Caco-2 (cell line): ENCODE data around the gene KIR3DL1. TPM values are rescaled to one million over a fixed set of nuclear protein-coding genes. Genes with fewer than 3 reads are reported as not detected.
"Not testable (repeated sequence)": the region's sequence is repeated elsewhere in the genome, so short reads cannot be mapped to it uniquely, and the experiment has no call there.

Experiments
- Bru-seq: library from RNA; stranded (reverse); fragments of 400-500 nt; gene quantifications from one replicate; lab custom pipeline; 2021; lab: Mats Ljungman, UMichigan
- BruChase-seq, 2 experiments: library from RNA; stranded (reverse); fragments of 400-500 nt; gene quantifications; one replicate each; lab custom pipeline; 2021; lab: Mats Ljungman, UMichigan
- BruUV-seq: library from RNA; stranded (reverse); fragments of 400-500 nt; replicated peaks from 2 replicates; lab custom pipeline; 2021; lab: Mats Ljungman, UMichigan
- CTCF ChIA-PET: fragments of 300-600 bp; sonication (Branson Sonifier 250); formaldehyde crosslinking; loops from one replicate; lab custom pipeline; 2022; ENCODE audit warnings: antibody characterized with exemption; lab: Charles Lee
- POLR2A ChIA-PET: fragments of 300-600 bp; sonication (Branson Sonifier 250); formaldehyde crosslinking; loops from one replicate; lab custom pipeline; 2022; ENCODE audit warnings: antibody characterized with exemption; lab: Charles Lee
- DNase-seq, 2 experiments: peaks; one replicate each; pipeline versions ENCODE4 v3.0.0 to v3.0.0-alpha.2; 2020 to 2022
- H3K27me3 ChIP-seq: replicated peaks from 2 replicates; pipeline ENCODE4 v1.6.0; 2011; ENCODE audit warnings: low read length; ENCODE audit not compliant: control insufficient read depth, insufficient read depth
- H3K36me3 ChIP-seq: 2 replicates; pipeline ENCODE4 v1.5.1; 2011; ENCODE audit warnings: low read length; ENCODE audit not compliant: control insufficient read depth, insufficient read depth
- H3K4me1 ChIP-seq: fragments of 250-450 bp; sonication (Bioruptor Pico); 2 replicates; pipeline ENCODE4 v1.5.1; 2020; ENCODE audit warnings: mild to moderate bottlenecking
- H3K4me3 ChIP-seq: 2 replicates; pipeline ENCODE4 v1.5.1; 2011; ENCODE audit warnings: low read depth, mild to moderate bottlenecking, control low read depth, low read length
- H3K9me3 ChIP-seq: fragments of 250-450 bp; sonication (Bioruptor Pico); 2 replicates; pipeline ENCODE4 v1.5.1; 2020; ENCODE audit warnings: mild to moderate bottlenecking, moderate library complexity
- H3K27ac Mint-ChIP-seq: one replicate; pipeline ENCODE4 v1.8.0; 2022; ENCODE audit warnings: mixed read lengths; ENCODE audit not compliant: unreplicated experiment
- H3K27me3 Mint-ChIP-seq: one replicate; pipeline ENCODE4 v1.8.0; 2022; ENCODE audit warnings: mixed read lengths; ENCODE audit not compliant: insufficient read depth, unreplicated experiment
- H3K36me3 Mint-ChIP-seq: one replicate; pipeline ENCODE4 v1.8.0; 2022; ENCODE audit warnings: mild to moderate bottlenecking, mixed read lengths; ENCODE audit not compliant: insufficient read depth, unreplicated experiment
- H3K4me1 Mint-ChIP-seq: one replicate; pipeline ENCODE4 v1.8.0; 2022; ENCODE audit warnings: low read depth, mixed read lengths; ENCODE audit not compliant: unreplicated experiment
- H3K4me3 Mint-ChIP-seq: one replicate; pipeline ENCODE4 v1.8.0; 2022; ENCODE audit warnings: mild to moderate bottlenecking, moderate library complexity, mixed read lengths; ENCODE audit not compliant: unreplicated experiment
- H3K9me3 Mint-ChIP-seq: one replicate; pipeline ENCODE4 v1.8.0; 2022; ENCODE audit warnings: mixed read lengths; ENCODE audit not compliant: unreplicated experiment
- intact Hi-C: fragments of 100-400 bp; cut with micrococcal nuclease; formaldehyde crosslinking; loops from one replicate; pipeline ENCODE4 v1.10.0; 2022; ENCODE audit not compliant: unreplicated experiment
- long read RNA-seq: library from polyadenylated mRNA; stranded (forward); transcript quantifications from one replicate; pipeline ENCODE4 v2.0.0, GENCODE V29; 2022
- total RNA-seq: library from RNA; stranded (reverse); gene quantifications from 2 replicates; pipeline ENCODE4 v1.2.3, GENCODE V29; 2022

The KIR3DL1 gene
- total RNA-seq (not detected in 2 replicates), Bru-seq, nascent RNA (not detected), BruChase-seq, experiment 1, labeled RNA remaining after a 2-hour chase (not detected), BruChase-seq, experiment 2, labeled RNA remaining after a 6-hour chase (not detected)
- long read RNA-seq: 0 reads

GRCh38 chr19:54816251-54816650 is at the start of gene KIR3DL1:
Gene KIR3DL1 (plus strand): TSS chr19:54816468.
- H3K36me3 Mint-ChIP-seq, BruUV-seq, intact Hi-C loops, H3K9me3 ChIP-seq, H3K4me3 ChIP-seq, H3K27ac Mint-ChIP-seq, H3K4me3 Mint-ChIP-seq, H3K36me3 ChIP-seq, H3K4me1 Mint-ChIP-seq, DNase-seq, H3K9me3 Mint-ChIP-seq, POLR2A ChIA-PET, CTCF ChIA-PET, H3K27me3 ChIP-seq, H3K4me1 ChIP-seq: not testable (repeated sequence)
- H3K27me3 Mint-ChIP-seq: peaks cover 28% of the 10 kb centered on the region

- H3K9me3 Mint-ChIP-seq, H3K4me1 ChIP-seq, BruUV-seq, H3K36me3 ChIP-seq, CTCF ChIA-PET, POLR2A ChIA-PET, DNase-seq, H3K36me3 Mint-ChIP-seq, H3K9me3 ChIP-seq, H3K4me1 Mint-ChIP-seq, intact Hi-C loops, H3K4me3 Mint-ChIP-seq, H3K27ac Mint-ChIP-seq, H3K27me3 ChIP-seq, H3K4me3 ChIP-seq: not testable (repeated sequence)
- H3K27me3 Mint-ChIP-seq: peaks cover 12% of the 10 kb centered on the region
Observed at GRCh38 chr19:54769646-54770045, 46.6 kb upstream of the KIR3DL1 start, which contains the start of gene KIR2DL1. Gene KIR2DL1 (plus strand): TSS chr19:54769793. CDS start chr19:54769851, 58 bp downstream.

GRCh38 chr19:54770511-54770910 is 45.8 kb upstream of the KIR3DL1 start:
- H3K4me1 Mint-ChIP-seq, intact Hi-C loops, H3K4me1 ChIP-seq, H3K4me3 Mint-ChIP-seq, BruUV-seq, H3K9me3 ChIP-seq, CTCF ChIA-PET, DNase-seq, H3K4me3 ChIP-seq, H3K9me3 Mint-ChIP-seq, H3K36me3 ChIP-seq, POLR2A ChIA-PET, H3K27ac Mint-ChIP-seq, H3K36me3 Mint-ChIP-seq, H3K27me3 ChIP-seq: not testable (repeated sequence)
- peaks cover 14% of the 10 kb centered on the region for H3K27me3 Mint-ChIP-seq

- H3K36me3 Mint-ChIP-seq, H3K36me3 ChIP-seq, H3K9me3 ChIP-seq, H3K9me3 Mint-ChIP-seq, intact Hi-C loops, POLR2A ChIA-PET, H3K4me3 Mint-ChIP-seq, H3K4me1 ChIP-seq, H3K4me3 ChIP-seq, DNase-seq, H3K27ac Mint-ChIP-seq, CTCF ChIA-PET, H3K4me1 Mint-ChIP-seq, H3K27me3 ChIP-seq, BruUV-seq: not testable (repeated sequence)
- peaks cover 14% of the 10 kb centered on the region for H3K27me3 Mint-ChIP-seq
Observed at GRCh38 chr19:54771018-54771960, 45.0 kb upstream of the KIR3DL1 start.

- POLR2A ChIA-PET, H3K36me3 ChIP-seq, H3K9me3 Mint-ChIP-seq, H3K4me3 ChIP-seq, H3K4me3 Mint-ChIP-seq, H3K36me3 Mint-ChIP-seq, H3K4me1 ChIP-seq, CTCF ChIA-PET, H3K27ac Mint-ChIP-seq, BruUV-seq, H3K27me3 ChIP-seq, H3K9me3 ChIP-seq, H3K4me1 Mint-ChIP-seq, DNase-seq, intact Hi-C loops: not testable (repeated sequence)
- peaks cover 14% of the 10 kb centered on the region for H3K27me3 Mint-ChIP-seq
Observed at GRCh38 chr19:54772666-54773065, 43.6 kb upstream of the KIR3DL1 start.

- H3K36me3 ChIP-seq, H3K9me3 ChIP-seq, H3K4me3 Mint-ChIP-seq, POLR2A ChIA-PET, H3K36me3 Mint-ChIP-seq, DNase-seq, intact Hi-C loops, H3K9me3 Mint-ChIP-seq, BruUV-seq, H3K27ac Mint-ChIP-seq, H3K4me1 ChIP-seq, H3K27me3 ChIP-seq, H3K4me3 ChIP-seq, H3K4me1 Mint-ChIP-seq, CTCF ChIA-PET: not testable (repeated sequence)
- peaks cover 20% of the 10 kb centered on the region for H3K27me3 Mint-ChIP-seq
Observed at GRCh38 chr19:54775095-54775815, 41.0 kb upstream of the KIR3DL1 start.
